SK-N-MC (cell line): ENCODE results near the gene FBXO24.

ENCODE experiments used
- EZH2 ChIP-seq: fragments of 200-600 bp; sonication (generic); IDR thresholded peaks from one replicate; pipeline ENCODE4 v1.6.1; 2017; ENCODE audit warnings: antibody characterized with exemption
- POLR2AphosphoS5 ChIP-seq: IDR thresholded peaks from 2 replicates; pipeline ENCODE4 v1.6.1; 2012; ENCODE audit warnings: mild to moderate bottlenecking, low read depth, low read length, borderline replicate concordance

- TF ChIP-seq POLR2AphosphoS5 (no peak), EZH2 (no peak)
These were observed 17.8 kb upstream of the FBXO24 start for GRCh38 chr7:100568176-100568895.
